Tibial nerve (tissue), 4 donors: ENCODE data around the gene YARS2. TPM values are rescaled to one million over a fixed set of nuclear protein-coding genes. Genes with fewer than 3 reads are reported as not detected.
A peak's percentile ranks its signal among the peaks of the same experiment; 100 is the strongest.

Source experiments
- DNase-seq, 2 donors: peaks; one replicate each; pipeline ENCODE4 v3.0.0-alpha.2; 2019; ENCODE audit warnings: low spot score in 2 of 2
- H3K27ac ChIP-seq, 4 donors: fragments of 200-600 bp; sonication (generic) in 3 of 4; one replicate each; pipeline ENCODE4 v1.5.1; 2017 to 2019; ENCODE audit warnings: mild to moderate bottlenecking in 1 of 4
- H3K27me3 ChIP-seq, 2 donors: fragments of 200-600 bp; sonication (generic) in 1 of 2; one replicate each; pipeline versions ENCODE4 v1.5.1 to v1.6.0; 2017 to 2019
- H3K36me3 ChIP-seq, 3 donors: fragments of 200-600 bp; sonication (generic); one replicate each; pipeline ENCODE4 v1.5.1; 2018 to 2019
- H3K4me1 ChIP-seq, 4 donors: fragments of 200-600 bp; sonication (generic) in 3 of 4; one replicate each; pipeline ENCODE4 v1.5.1; 2017 to 2019
- H3K4me3 ChIP-seq, 4 donors: fragments of 200-600 bp; sonication (generic) in 3 of 4; one replicate each; pipeline ENCODE4 v1.5.1; 2017 to 2019; ENCODE audit warnings: mild to moderate bottlenecking in 1 of 4, moderate library complexity in 1 of 4
- H3K9me3 ChIP-seq, 4 donors: fragments of 200-600 bp; sonication (generic) in 3 of 4; one replicate each; pipeline ENCODE4 v1.5.1; 2017 to 2019
- EP300 ChIP-seq, 2 donors: sonication (generic); formaldehyde crosslinking; IDR thresholded peaks; one replicate each; pipeline ENCODE4 v1.6.1; 2017; ENCODE audit warnings: antibody characterized with exemption in 2 of 2, mild to moderate bottlenecking in 1 of 2
- POLR2A ChIP-seq, 2 donors: fragments of 450-650 bp; IDR thresholded peaks; one replicate each; pipeline ENCODE4 v1.6.1; 2017; ENCODE audit warnings: antibody characterized with exemption in 2 of 2, mild to moderate bottlenecking in 2 of 2, moderate library complexity in 2 of 2
- WGBS, 2 donors: methylation state at CpG; one replicate each; pipeline ENCODE4 v1.1.5; 2018; 5-methylcytosine and 5-hydroxymethylcytosine counted together
- total RNA-seq, 4 donors: library from RNA; depleted of rRNA; stranded (reverse); fragments of >200 nt; gene quantifications; one replicate each; pipeline ENCODE4 v1.1.0, GENCODE V29; 2016
- TF ChIP-seq, protein P1 (sequence below), 5 experiments: fragments of 200-600 bp in 3 of 5; fragments of 450-650 bp in 2 of 5; sonication (generic) in 3 of 5; IDR thresholded peaks; one replicate each; pipeline ENCODE4 v1.5.1; 2016 to 2019; ENCODE audit warnings: antibody characterized with exemption in 5 of 5, mild to moderate bottlenecking in 3 of 5, moderate library complexity in 2 of 5

The YARS2 gene
- total RNA-seq, 4 donors from 2014 or later, result 16.3 to 38.7 (median 28.3) TPM

DNA sequence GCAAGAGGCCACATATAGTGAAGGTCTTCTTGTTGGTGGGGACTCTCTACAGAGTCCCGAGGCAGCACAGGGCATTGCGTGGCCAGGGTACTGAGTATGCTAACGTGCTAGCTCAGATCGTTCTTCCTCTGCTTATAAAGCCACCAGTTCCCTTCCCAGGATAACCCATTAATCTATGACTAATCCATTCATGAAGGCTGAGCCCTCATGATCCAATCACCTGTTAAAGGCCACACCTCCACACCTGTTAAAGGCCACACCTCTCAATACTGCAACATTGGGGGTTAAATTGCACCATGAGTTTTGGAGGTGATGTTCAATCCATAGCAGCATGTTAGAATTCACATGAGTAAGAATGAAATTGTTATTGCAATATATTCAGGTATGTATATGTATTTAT lies 12.8 kb upstream of the YARS2 start:
- no peak for TF ChIP-seq EP300 (IDR thresholded peaks at IDR 0.05)
- no peak for TF ChIP-seq POLR2A (IDR thresholded peaks at IDR 0.05)
- TF ChIP-seq, protein P1, sequence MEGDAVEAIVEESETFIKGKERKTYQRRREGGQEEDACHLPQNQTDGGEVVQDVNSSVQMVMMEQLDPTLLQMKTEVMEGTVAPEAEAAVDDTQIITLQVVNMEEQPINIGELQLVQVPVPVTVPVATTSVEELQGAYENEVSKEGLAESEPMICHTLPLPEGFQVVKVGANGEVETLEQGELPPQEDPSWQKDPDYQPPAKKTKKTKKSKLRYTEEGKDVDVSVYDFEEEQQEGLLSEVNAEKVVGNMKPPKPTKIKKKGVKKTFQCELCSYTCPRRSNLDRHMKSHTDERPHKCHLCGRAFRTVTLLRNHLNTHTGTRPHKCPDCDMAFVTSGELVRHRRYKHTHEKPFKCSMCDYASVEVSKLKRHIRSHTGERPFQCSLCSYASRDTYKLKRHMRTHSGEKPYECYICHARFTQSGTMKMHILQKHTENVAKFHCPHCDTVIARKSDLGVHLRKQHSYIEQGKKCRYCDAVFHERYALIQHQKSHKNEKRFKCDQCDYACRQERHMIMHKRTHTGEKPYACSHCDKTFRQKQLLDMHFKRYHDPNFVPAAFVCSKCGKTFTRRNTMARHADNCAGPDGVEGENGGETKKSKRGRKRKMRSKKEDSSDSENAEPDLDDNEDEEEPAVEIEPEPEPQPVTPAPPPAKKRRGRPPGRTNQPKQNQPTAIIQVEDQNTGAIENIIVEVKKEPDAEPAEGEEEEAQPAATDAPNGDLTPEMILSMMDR (IDR thresholded peaks at IDR 0.05), result no peak
- no peak for DNase-seq
- Histone ChIP-seq H3K9me3 (no peaks in the 10 kb centered on the region), H3K4me1 (peaks cover 0 to 6% (median 0%) of the 10 kb centered on the region in 4 donors), H3K27me3 (no peaks in the 10 kb centered on the region), H3K27ac (no peak overlapping the region), H3K36me3 (no peaks in the 10 kb centered on the region), H3K4me3 (no peak overlapping the region)
- 65 to 67% methylated on average over 4 of the region's 4 CpGs for WGBS, 2 donors

DNA sequence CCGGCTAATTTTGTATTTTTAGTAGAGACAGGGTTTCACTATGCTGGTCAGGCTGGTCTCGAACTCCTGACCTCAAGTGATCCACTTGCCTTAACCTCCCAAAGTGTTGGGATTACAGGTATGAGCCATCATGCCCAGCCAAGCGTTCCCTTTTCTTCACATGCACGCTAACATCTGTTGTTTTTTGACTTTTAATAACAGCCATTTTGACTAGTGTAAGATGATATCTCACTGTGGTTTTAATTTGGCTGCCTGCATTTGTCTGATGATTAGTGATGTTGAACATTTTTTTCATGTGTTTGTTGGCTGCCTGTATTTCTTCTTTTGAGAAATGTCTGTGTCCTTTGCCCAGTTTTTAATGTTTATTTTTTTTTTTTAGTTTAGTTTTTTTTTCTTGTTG lies 10.2 kb upstream of the YARS2 start:
- DNase-seq, result peak in 1 of 2 donors; percentile 18
- TF ChIP-seq, protein P1 (IDR thresholded peaks at IDR 0.05), result no peak
- TF ChIP-seq EP300 (IDR thresholded peaks at IDR 0.05), result peak in 1 of 2 donors; percentile 51
- H3K4me3 ChIP-seq, result no peak overlapping the region
- H3K9me3 ChIP-seq, result no peaks in the 10 kb centered on the region
- H3K27me3 ChIP-seq, result no peaks in the 10 kb centered on the region
- peaks cover 0 to 6% (median 0%) of the 10 kb centered on the region in 4 donors for H3K4me1 ChIP-seq
- no peak overlapping the region for H3K27ac ChIP-seq
- 67 to 72% methylated on average over 4 of the region's 4 CpGs for WGBS, 2 donors
- no peaks in the 10 kb centered on the region for H3K36me3 ChIP-seq

DNA sequence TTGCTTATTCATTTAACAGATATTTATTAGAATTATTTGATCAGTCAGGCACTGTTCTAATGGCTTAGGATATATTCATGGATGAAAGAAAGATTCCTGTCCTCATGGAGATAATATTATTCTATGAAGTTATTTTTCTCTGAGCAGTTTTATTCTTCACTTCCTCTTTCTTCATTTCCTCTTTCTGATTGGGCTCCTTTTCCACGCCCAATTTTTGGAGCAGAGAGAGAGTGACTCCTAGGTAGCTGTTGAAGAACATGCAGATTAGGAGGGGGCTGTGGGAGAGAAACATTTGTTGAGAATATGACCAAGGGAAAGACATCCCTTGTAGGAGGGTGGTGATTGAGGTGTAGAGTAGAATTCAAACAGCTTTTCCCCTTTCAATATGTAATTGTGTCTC lies 6.0 kb upstream of the YARS2 start:
- H3K36me3 ChIP-seq, result no peaks in the 10 kb centered on the region
- no peak overlapping the region for H3K27ac ChIP-seq
- WGBS, 2 donors, result 55 to 61% methylated on average over 1 of the region's 1 CpG
- no peaks in the 10 kb centered on the region for H3K27me3 ChIP-seq
- H3K4me1 ChIP-seq, result peaks cover 0 to 7% (median 0%) of the 10 kb centered on the region in 4 donors
- TF ChIP-seq, protein P1 (IDR thresholded peaks at IDR 0.05), result no peak
- TF ChIP-seq POLR2A (IDR thresholded peaks at IDR 0.05) (no peak), EP300 (IDR thresholded peaks at IDR 0.05) (no peak)
- no peaks in the 10 kb centered on the region for H3K9me3 ChIP-seq
- H3K4me3 ChIP-seq, result no peak overlapping the region
- DNase-seq, result no peak

DNA sequence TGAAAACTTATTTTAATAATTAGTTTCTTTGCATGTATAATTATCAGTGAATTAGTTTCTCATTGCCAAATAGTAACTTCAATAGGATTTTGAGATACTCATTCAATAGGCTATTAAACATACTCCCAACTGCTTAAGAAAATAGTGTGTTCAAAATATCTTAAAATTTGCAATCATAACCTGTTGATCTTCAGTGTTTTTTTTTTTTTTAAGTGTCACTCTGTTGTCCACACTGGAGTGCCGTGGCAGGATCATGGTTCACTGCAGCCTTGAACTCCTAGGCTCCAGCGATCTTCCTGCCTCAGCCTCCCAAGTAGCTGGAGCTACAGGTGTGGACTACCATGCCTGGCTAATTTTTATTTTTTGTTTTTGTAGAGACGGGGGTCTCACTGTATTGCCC lies 1.5 kb upstream of the YARS2 start:
- WGBS, 2 donors, result 81 to 82% methylated on average over 3 of the region's 3 CpGs
- no peak for DNase-seq
- no peak overlapping the region for H3K4me3 ChIP-seq

DNA sequence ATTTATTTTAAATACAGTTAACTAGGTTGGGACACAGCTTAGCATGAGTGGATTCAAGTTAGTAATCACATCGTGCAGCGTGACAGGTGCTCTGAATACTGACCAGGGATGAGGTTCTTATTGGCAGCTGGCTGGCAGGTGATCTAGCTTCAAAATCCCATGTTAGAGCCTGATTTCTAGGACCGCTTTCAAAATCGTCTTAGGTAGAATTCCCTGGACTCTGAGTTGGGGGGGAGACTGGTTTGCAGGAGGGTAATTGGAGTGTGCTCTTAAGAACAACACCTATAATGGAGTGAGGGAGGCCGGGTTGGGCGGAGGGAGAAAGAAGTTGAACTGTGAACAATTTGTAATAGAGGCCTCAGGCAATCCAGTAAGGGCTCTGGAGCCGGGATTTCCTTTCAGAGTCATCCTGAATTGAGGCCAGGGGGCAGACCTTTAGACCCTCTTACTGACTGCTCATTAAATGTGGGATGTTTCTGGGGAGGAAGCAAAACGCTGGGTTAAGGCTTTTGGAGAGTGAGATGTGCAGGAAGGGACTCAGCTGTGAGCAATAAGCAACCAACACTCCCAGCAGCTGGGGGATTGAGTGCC lies 874 bp upstream of the YARS2 start:
- no peak for TF ChIP-seq EP300 (IDR thresholded peaks at IDR 0.05)
- TF ChIP-seq POLR2A (IDR thresholded peaks at IDR 0.05), result no peak
- TF ChIP-seq, protein P1 (IDR thresholded peaks at IDR 0.05), result no peak
- WGBS, 2 donors, result 25% methylated on average over 8 of the region's 8 CpGs

More for the DNA sequence above, 1.5 kb upstream of the YARS2 start:
- Histone ChIP-seq H3K36me3 (peaks cover 0 to 11% (median 4%) of the 10 kb centered on the region in 3 donors), H3K27me3 (no peaks in the 10 kb centered on the region), H3K9me3 (no peaks in the 10 kb centered on the region), H3K4me1 (peaks cover 4 to 30% (median 8%) of the 10 kb centered on the region in 4 donors), H3K27ac (peak overlapping the region in 3 of 4 donors; percentile 44 to 93 (median 83))
- TF ChIP-seq, protein P1 (IDR thresholded peaks at IDR 0.05), result no peak
- TF ChIP-seq EP300 (IDR thresholded peaks at IDR 0.05) (no peak), POLR2A (IDR thresholded peaks at IDR 0.05) (no peak)

More for the DNA sequence above, 874 bp upstream of the YARS2 start:
- Histone ChIP-seq H3K36me3 (peaks cover 0 to 17% (median 9%) of the 10 kb centered on the region in 3 donors), H3K4me1 (peaks cover 4 to 30% (median 8%) of the 10 kb centered on the region in 4 donors), H3K4me3 (peak overlapping the region in 3 of 4 donors; percentile 70 to 87 (median 87)), H3K27ac (peak overlapping the region; percentile 83 to 93 (median 91)), H3K27me3 (no peaks in the 10 kb centered on the region), H3K9me3 (no peaks in the 10 kb centered on the region)
- DNase-seq, result no peak
